ENCODE results near the gene DYRK2. TPM values are rescaled to one million over a fixed set of nuclear protein-coding genes. Genes with fewer than 3 reads are reported as not detected.

The DYRK2 gene
- polyA plus RNA-seq, 3 donors = 28.5 to 29.7 (median 28.9) TPM

DNA sequence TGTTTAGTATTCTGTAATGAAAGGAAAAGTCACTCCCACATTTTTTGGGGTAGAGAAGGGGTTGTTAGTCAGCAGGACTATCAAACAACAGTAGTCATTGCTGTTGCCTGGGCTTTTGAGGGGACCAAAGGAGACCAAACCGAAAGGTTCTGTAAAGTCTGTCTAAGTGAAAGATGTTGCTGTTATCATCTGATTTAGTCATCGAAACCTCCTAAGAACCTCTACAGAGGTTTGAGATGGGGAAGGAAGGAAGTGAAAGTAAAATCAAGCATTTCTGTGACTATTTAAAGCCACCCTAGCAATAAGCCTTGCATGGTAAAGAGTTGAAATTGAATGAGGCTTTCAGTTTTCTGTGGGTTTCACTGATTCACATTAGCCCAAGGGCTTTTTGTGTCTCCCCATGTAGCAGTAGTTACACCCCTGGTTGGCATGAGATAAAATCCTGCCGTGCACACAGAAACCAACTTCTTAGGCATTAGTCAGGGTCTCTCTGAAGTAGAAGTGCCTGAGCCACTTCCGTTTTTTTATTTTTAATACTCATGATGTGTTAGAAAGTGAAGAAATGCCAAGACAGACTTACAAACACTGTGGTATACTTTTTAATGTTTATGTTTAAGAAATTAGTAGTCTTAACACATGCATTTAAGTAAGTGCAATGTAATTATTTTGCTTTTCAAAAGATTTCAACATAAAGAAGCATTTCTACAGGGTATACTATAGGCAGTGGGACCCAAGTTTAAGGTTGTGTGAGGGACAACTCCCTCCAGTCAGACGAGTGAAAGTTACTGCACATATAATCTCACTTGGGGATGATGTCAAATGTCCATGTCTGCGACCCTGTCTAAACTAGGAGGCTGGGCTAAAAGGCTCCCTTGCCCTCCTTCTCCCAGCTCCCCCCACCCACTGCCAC, 50.4 kb downstream of the DYRK2 start:
- DNase-seq = no peak

DNA sequence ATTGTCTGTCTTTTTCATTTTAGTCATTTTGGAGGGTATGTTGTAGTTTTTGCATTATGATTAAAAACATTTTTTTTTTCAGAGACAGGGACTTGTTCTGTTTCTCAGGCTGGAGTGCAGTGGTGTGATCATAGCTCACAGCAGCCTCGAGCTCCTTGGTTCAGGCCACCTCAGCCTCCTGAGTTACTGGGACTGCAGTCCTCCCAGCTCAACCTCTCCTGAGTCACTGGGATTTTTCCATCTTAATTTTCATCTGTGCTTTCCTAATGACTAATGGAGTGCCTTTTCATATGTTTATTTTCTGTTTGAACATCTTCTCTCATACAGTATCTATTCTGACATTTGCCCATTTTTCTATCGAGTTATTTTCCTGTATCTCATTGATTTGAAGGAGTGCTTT, 52.6 kb downstream of the DYRK2 start:
- DNase-seq = no peak

DNA sequence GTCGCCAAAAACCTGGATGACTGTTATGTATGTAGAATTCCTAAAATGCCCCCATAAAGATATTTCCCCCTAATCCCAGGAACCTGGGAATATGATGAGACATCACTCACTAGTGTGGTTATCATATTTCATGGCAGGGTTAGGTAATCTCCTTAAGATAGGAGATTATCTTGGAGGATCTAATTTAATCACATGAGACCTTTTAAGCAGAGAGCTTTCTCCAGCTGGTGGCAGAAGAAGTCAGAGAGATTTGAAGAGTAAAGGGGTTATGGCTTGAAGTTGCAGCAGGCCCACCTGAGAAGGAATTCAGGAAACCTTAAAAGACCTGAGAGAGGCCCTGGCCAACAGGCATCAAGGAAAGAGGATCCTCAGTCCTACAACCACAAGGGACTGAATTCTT, 53.6 kb downstream of the DYRK2 start:
- DNase-seq = no peak

DNA sequence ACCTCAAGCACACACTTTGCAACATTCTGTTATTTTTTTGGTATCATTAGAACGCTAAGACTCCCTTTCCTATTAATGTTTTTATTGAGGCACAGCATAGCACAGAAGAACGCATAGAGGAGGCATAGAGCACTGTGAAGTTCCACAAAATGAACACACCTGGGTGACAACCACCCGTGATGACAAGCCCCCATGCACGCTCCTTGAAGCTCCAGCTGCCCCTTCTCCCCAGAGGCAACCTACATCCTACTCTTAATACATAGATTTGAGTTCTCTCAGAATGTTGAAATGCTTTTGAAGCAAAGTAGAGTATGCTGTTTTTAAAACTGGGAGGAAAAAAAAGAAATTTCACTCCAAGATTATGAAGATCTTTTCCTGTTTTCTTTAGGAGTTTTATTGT, 55.5 kb downstream of the DYRK2 start:
- DNase-seq = no peak

DNA sequence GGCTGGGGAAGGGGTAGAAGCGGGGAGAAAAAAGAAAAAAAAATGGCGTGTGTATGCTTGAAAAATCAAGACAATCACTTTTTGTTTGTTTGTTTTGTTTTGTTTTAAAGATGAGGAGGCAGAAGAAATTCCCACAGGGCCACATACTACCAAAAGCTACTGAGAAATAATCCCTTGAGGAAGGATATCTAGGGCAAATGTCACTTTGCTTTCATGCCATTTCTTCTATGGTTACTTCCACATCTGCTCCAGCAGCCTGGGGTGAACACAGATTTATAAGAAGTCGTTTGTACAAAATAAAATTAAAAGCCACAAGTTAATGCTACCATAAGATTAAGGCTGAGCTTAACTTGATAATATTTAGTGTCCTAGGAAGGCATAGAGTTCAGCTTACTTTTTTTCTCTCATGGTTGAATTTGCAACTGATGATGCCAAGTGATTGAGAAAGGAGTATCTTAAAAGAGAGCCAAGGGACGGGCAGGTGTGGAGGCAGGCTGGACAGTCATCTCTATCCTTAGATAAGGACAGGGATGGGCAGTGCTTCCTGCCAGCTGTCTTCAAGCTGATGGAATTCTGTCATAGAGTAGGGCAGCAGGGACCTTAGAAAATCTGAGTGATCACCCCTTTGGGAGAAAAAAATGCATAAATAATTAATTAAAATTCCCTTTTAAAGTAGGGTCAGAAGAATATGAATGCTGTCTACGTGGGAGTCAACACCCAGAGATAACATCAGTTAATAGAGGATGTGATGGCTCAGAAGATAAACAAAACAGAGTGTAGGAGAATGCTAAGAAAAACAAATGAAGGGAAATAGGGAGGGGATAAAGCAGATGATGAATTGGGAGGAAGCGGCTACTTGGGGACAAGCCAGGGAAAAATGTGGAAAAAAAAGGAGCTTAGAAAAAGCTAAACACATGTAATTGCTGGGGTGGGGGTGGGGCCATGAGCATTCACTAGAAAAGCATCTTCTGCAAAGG, 57.1 kb downstream of the DYRK2 start:
- peak; percentile 86 for DNase-seq

DNA sequence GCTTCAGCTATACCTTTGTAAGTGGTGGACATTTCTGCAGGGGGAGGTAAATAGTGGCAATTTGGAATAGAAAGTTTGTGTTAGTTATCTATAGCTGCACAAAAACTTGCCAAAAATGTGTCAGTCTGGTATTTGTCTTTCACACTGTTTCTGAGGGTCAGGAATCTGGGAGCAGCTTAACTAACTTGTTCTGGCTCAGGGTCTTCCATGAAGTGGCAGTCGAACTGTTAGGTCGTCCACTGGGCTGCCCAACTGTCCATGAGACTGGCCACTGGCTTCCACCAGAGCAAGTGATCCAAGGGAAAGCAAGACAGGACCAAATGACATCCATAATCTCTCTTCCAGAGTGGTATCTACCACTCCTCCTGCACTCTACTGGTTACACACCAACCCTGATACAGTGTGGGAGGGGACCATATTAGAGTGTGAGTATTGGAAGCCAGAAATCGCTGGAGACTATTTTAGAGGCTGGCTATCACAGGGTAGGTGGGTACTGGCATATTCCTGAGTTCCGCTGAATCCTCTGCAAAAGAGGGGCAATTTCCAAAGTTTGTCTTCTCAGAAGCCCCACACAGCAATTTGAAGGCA, 60.9 kb downstream of the DYRK2 start:
- no peak for DNase-seq

DNA sequence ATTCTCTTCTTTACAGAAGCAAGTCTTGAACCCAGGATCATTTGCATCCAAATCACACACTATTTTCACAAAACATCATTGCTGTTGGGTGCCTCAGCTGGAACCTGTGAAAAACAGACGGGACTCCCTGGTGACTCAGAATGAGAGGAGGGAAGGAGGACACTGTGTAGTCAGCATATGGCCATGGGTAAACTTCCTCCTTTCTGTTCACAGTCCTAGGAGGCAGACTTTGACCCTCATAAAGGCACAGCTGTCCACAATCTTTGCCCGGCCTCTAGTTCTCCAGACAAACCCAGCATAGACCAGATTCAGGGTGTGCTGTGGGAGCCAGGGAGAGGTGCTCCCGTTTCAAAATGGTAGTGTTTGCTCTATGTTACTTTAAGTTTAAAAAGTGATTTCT, 62.0 kb downstream of the DYRK2 start:
- peak; percentile 19 for DNase-seq

DNA sequence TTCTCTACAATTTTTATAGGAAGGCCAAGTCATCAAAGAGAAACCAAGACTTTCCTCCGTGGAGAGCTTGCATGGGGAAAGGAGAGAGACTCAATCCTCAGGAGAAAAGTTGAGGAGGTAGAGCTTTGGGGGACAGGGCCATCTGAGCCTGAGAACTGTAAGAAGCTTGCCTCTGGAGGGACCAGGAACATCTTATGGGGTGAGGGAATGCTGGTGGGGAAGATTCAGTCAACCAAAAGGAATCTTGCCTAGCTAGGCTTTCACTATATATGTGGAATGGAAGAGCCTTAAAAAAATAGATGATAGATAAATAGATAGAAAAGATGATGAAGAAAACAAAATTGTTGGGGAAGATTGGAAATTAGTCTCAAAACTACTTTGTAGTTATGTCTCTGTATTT, 63.5 kb downstream of the DYRK2 start:
- DNase-seq = no peak

DNA sequence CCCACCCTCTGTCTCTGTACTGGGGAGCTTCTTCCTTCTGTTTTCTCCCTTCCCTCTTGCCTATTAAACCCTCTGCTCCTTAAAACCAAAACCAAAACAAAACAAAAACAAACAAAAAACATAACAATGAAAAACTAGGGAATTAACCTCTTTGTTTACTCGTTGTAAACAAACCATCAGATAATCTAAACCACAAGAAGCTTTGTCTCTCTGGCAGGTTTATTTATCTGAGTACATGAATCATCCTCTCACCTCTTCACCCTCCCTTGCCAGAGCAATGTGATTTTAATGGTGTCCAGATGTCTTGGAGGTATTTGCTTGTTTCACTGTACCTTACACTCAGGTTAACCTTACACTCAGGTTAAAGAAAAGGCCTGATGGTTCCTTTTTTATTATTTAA, 66.1 kb downstream of the DYRK2 start:
- no peak for DNase-seq
